Transverse colon (tissue), 4 donors: Measurements from ENCODE around the gene DDX28.

ENCODE experiments used
- EP300 ChIP-seq: sonication (generic); formaldehyde crosslinking; IDR thresholded peaks from one replicate; pipeline ENCODE4 v1.6.1; 2017; ENCODE audit warnings: antibody characterized with exemption, low read depth
- POLR2A ChIP-seq: fragments of 450-650 bp; IDR thresholded peaks from one replicate; pipeline ENCODE4 v1.6.1; 2016; ENCODE audit warnings: antibody characterized with exemption, mild to moderate bottlenecking, moderate library complexity
- POLR2AphosphoS5 ChIP-seq, 3 donors: sonication (generic); formaldehyde crosslinking; IDR thresholded peaks; one replicate each; pipeline ENCODE4 v1.6.1; 2016; ENCODE audit warnings: antibody characterized with exemption in 3 of 3
- TF ChIP-seq, protein P1 (sequence below), 5 experiments: fragments of 200-600 bp in 3 of 5; fragments of 450-650 bp in 2 of 5; sonication (generic) in 3 of 5; IDR thresholded peaks; 1 replicate in 2 of 5; 2 replicates in 3 of 5; pipeline ENCODE4 v1.5.1; 2016 to 2017; ENCODE audit warnings: antibody characterized with exemption in 5 of 5, inconsistent platforms in 3 of 5, mild to moderate bottlenecking in 2 of 5, moderate library complexity in 1 of 5

DNA sequence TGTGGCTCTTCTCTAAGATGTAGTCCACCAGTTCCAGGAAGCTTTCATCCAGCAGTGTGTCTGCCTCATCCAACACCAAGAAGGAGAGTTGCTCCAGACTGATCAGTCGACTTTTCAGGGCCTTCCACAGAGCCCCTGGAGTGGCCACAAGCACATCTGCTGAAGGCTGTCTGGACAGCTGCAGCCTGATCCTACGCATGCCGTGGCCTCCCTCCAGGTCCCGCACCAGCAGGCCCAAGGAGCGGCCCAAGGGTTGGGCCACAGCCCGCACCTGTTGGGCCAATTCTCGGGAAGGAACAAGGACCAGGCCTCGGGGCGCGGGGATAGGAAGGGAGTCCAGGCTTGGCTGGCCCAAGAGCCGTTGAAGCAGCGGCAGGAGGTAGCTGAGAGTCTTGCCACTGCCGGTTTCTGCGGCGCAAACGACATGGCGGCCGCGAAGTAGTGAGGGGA lies 729 bp downstream of the DDX28 start:
- TF ChIP-seq POLR2AphosphoS5 (IDR thresholded peaks at IDR 0.05) (no peak), POLR2A (no peak), EP300 (no peak)
- TF ChIP-seq, protein P1, sequence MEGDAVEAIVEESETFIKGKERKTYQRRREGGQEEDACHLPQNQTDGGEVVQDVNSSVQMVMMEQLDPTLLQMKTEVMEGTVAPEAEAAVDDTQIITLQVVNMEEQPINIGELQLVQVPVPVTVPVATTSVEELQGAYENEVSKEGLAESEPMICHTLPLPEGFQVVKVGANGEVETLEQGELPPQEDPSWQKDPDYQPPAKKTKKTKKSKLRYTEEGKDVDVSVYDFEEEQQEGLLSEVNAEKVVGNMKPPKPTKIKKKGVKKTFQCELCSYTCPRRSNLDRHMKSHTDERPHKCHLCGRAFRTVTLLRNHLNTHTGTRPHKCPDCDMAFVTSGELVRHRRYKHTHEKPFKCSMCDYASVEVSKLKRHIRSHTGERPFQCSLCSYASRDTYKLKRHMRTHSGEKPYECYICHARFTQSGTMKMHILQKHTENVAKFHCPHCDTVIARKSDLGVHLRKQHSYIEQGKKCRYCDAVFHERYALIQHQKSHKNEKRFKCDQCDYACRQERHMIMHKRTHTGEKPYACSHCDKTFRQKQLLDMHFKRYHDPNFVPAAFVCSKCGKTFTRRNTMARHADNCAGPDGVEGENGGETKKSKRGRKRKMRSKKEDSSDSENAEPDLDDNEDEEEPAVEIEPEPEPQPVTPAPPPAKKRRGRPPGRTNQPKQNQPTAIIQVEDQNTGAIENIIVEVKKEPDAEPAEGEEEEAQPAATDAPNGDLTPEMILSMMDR (IDR thresholded peaks at IDR 0.05), result no peak
